CD4-positive, alpha-beta T cell treated with Interleukin-12 subunit alpha and Interleukin-12 subunit beta, for 1 hour (primary cell): ENCODE data around the gene GBF1.

Source experiments
- DNase-seq: peaks from one replicate; pipeline ENCODE4 v3.0.0-alpha.2; 2020

Gene GBF1

GRCh38 chr10:102398172-102399020 lies 153.1 kb downstream of the GBF1 start:
- DNase-seq, result no peak

- peak; percentile 91 for DNase-seq
Measured at GRCh38 chr10:102399217-102400021, 154.1 kb downstream of the GBF1 start.

- no peak for DNase-seq
Measured at GRCh38 chr10:102400076-102400475, 154.7 kb downstream of the GBF1 start.

GRCh38 chr10:102400598-102401341 lies 155.4 kb downstream of the GBF1 start:
- peak; percentile 7 for DNase-seq

- no peak for DNase-seq
Measured at GRCh38 chr10:102401342-102401654, 156.0 kb downstream of the GBF1 start.

- no peak for DNase-seq
Measured at GRCh38 chr10:102401735-102402511, 156.6 kb downstream of the GBF1 start.

GRCh38 chr10:102402512-102402896 lies 157.2 kb downstream of the GBF1 start:
- no peak for DNase-seq

GRCh38 chr10:102403115-102403514 lies 157.8 kb downstream of the GBF1 start:
- peak; percentile 15 for DNase-seq

- DNase-seq, result peak; percentile 29
Measured at GRCh38 chr10:102404361-102405107, 159.2 kb downstream of the GBF1 start.

GRCh38 chr10:102405108-102405571 lies 159.8 kb downstream of the GBF1 start:
- DNase-seq, result peak; percentile 50

GRCh38 chr10:102405632-102406031 lies 160.3 kb downstream of the GBF1 start:
- DNase-seq, result no peak

GRCh38 chr10:102406815-102407214 lies 161.5 kb downstream of the GBF1 start:
- peak; percentile 30 for DNase-seq

GRCh38 chr10:102407425-102408130 lies 162.2 kb downstream of the GBF1 start:
- peak; percentile 23 for DNase-seq

- DNase-seq, result peak; percentile 19
Measured at GRCh38 chr10:102408131-102408727, 162.9 kb downstream of the GBF1 start.

- peak; percentile 77 for DNase-seq
Measured at GRCh38 chr10:102408728-102409603, 163.6 kb downstream of the GBF1 start.

GRCh38 chr10:102409604-102410428 lies 164.5 kb downstream of the GBF1 start:
- no peak for DNase-seq

GRCh38 chr10:102410429-102411073 lies 165.2 kb downstream of the GBF1 start:
- DNase-seq, result peak; percentile 54
